Loucy (cell line): Measurements from ENCODE around the gene GRK1.

Experiments
- H2AFZ ChIP-seq: fragments of 200-600 bp; sonication (generic); 2 replicates; pipeline ENCODE4 v1.6.0; 2016; ENCODE audit warnings: antibody characterized with exemption, mild to moderate bottlenecking, low read length, moderate library complexity
- H3F3A ChIP-seq: fragments of 200-600 bp; 2 replicates; pipeline ENCODE4 v1.6.0; 2016; ENCODE audit warnings: antibody characterized with exemption, low read depth, mild to moderate bottlenecking
- H3K27me3 ChIP-seq: fragments of 200-600 bp; sonication (generic); 2 replicates; pipeline ENCODE4 v1.6.1; 2014; ENCODE audit warnings: low read length, mild to moderate bottlenecking; ENCODE audit not compliant: insufficient read depth, poor library complexity, severe bottlenecking
- H3K36me3 ChIP-seq: fragments of 200-600 bp; sonication (generic); 2 replicates; pipeline ENCODE4 v1.6.1; 2016; ENCODE audit warnings: low read length; ENCODE audit not compliant: insufficient read depth
- H3K4me1 ChIP-seq: fragments of 200-600 bp; sonication (generic); 2 replicates; pipeline ENCODE4 v1.5.1; 2014; ENCODE audit warnings: low read length, mild to moderate bottlenecking; ENCODE audit not compliant: insufficient read depth, poor library complexity, severe bottlenecking
- H3K4me2 ChIP-seq: fragments of 200-600 bp; sonication (generic); 2 replicates; pipeline ENCODE4 v1.6.0; 2014; ENCODE audit warnings: antibody characterized with exemption, low read length, low read depth, mild to moderate bottlenecking; ENCODE audit not compliant: poor library complexity, severe bottlenecking
- H3K4me3 ChIP-seq: fragments of 200-600 bp; sonication (generic); 2 replicates; pipeline ENCODE4 v1.5.1; 2014; ENCODE audit warnings: low read length, mild to moderate bottlenecking, mixed read lengths; ENCODE audit not compliant: poor library complexity, severe bottlenecking
- H3K79me2 ChIP-seq: fragments of 200-600 bp; sonication (generic); 2 replicates; pipeline ENCODE4 v1.6.1; 2014; ENCODE audit warnings: low read length; ENCODE audit not compliant: insufficient read depth
- H3K9ac ChIP-seq: fragments of 200-600 bp; sonication (generic); 2 replicates; pipeline ENCODE4 v1.6.0; 2014; ENCODE audit warnings: mild to moderate bottlenecking, low read depth, low read length, moderate library complexity; ENCODE audit not compliant: poor library complexity, severe bottlenecking
- H3K9me2 ChIP-seq: fragments of 200-600 bp; sonication (generic); replicated peaks from 2 replicates; pipeline ENCODE4 v1.6.1; 2016; ENCODE audit warnings: low read depth, low read length, mixed read lengths
- H3K9me3 ChIP-seq: fragments of 200-600 bp; sonication (generic); 2 replicates; pipeline ENCODE4 v1.6.1; 2014; ENCODE audit warnings: mild to moderate bottlenecking, antibody characterized with exemption, low read length, low read depth; ENCODE audit not compliant: insufficient read depth
- H4K20me1 ChIP-seq: fragments of 200-600 bp; sonication (generic); 2 replicates; pipeline ENCODE4 v1.6.0; 2014; ENCODE audit warnings: antibody characterized with exemption, low read length, mild to moderate bottlenecking; ENCODE audit not compliant: insufficient read depth, poor library complexity, severe bottlenecking
- CTCF ChIP-seq: fragments of 200-600 bp; sonication (generic); conservative IDR thresholded peaks from 2 replicates; pipeline ENCODE4 v1.5.1; 2014; ENCODE audit warnings: mild to moderate bottlenecking, antibody characterized with exemption, low read length
- EZH2phosphoT487 ChIP-seq: fragments of 200-600 bp; IDR thresholded peaks from 2 replicates; pipeline ENCODE4 v1.6.1; 2018; ENCODE audit warnings: antibody characterized with exemption, mild to moderate bottlenecking, moderate library complexity, borderline replicate concordance

GRK1 gene

GRCh38 chr13:113625965-113626721 is 40.9 kb upstream of the GRK1 start:
- Histone ChIP-seq H3K9me2 (no peaks in the 10 kb centered on the region), H3K9me3 (no peaks in the 10 kb centered on the region), H3K9ac (no peak overlapping the region), H3K4me2 (no peak overlapping the region), H3K79me2 (no peaks in the 10 kb centered on the region), H2AFZ (no peak overlapping the region), H3F3A (no peaks in the 10 kb centered on the region; the same call in 1 of the 2 replicates), H3K36me3 (no peaks in the 10 kb centered on the region), H3K4me1 (no peaks in the 10 kb centered on the region), H4K20me1 (no peaks in the 10 kb centered on the region), H3K27me3 (no peaks in the 10 kb centered on the region), H3K4me3 (no peak overlapping the region)
- TF ChIP-seq CTCF (no peak), EZH2phosphoT487 (no peak)

DNA sequence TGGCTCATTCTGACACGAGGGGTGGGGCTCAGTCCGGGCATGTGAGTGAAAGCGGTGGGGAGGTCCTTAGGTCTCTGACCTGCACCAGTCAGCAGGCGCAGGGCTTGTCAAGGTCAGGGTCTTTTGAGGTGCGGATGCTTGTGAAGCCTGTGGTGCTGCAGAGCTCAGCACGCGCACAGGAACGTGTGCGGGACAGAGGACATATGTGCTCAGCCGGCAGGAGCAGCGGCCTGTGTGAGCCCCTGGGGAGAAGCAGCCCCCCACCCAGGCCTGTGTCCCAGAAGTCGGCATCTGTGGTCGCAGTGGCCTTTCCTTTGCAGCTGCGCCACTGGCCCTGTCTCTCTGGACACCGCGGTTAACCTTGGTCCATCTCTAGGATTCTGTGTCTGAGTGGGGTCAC is 39.9 kb upstream of the GRK1 start:
- H3K4me3 ChIP-seq: no peak overlapping the region
- no peaks in the 10 kb centered on the region for H3K27me3 ChIP-seq
- no peak overlapping the region for H2AFZ ChIP-seq
- H3K4me1 ChIP-seq: no peaks in the 10 kb centered on the region
- H3K9me2 ChIP-seq: no peaks in the 10 kb centered on the region
- no peaks in the 10 kb centered on the region for H4K20me1 ChIP-seq
- no peaks in the 10 kb centered on the region for H3K9me3 ChIP-seq
- H3K36me3 ChIP-seq: no peaks in the 10 kb centered on the region
- no peaks in the 10 kb centered on the region; the same call in 1 of the 2 replicates for H3F3A ChIP-seq
- H3K79me2 ChIP-seq: no peaks in the 10 kb centered on the region
- no peak overlapping the region for H3K4me2 ChIP-seq
- no peak for TF ChIP-seq CTCF
- no peak for TF ChIP-seq EZH2phosphoT487
- H3K9ac ChIP-seq: no peak overlapping the region

DNA sequence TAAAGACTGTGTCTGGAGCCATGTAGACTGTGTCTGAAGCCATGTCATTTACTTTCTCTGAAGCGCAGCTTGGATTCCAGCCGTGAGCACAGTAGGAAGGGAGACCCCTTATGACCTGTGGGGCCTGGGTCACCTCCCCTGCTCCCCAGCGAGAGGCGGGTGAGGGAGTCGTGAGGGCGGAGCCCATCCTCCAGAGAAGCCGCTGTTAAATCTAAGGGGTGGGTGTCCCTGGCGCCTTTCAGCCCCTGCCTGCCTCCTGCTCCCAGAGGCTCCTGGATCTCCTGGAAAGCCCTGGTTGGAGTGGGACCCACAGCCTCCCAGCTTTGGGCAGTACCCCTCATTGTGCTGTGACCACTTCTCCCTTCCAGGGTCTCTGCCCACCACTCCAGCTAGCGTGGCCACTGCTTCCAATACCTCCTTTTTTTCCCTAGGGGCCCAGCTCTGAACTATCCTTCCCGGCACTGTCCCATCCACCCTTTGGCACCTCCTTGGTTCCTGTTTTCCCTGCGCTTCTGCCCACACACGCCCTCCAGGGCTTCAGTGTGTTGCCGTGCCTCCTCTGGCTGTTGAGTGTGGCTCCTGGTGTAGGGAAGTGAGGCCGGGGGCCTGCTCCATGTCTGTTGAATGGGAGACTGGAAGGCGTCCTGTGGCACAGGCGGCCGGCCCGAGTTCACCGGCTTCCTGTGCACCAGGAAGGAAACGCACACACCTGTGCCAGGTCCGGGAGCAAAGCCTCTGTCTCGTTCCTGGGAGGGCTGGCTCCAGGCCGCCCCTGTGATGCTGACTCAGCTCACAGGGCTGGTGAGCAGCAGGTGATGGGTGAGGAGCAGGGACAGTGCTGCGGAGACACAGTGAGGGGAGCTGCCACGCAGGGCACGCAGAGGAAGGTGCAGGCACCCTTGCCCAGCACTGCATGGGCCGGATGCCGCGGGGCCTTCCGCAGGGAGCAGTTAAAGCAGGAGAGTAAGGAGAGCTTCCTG is 38.4 kb upstream of the GRK1 start:
- no peaks in the 10 kb centered on the region; the same call in 1 of the 2 replicates for H3F3A ChIP-seq

More for the DNA sequence above, 38.4 kb upstream of the GRK1 start:
- no peaks in the 10 kb centered on the region for H3K36me3 ChIP-seq
- no peaks in the 10 kb centered on the region for H3K9me2 ChIP-seq
- H2AFZ ChIP-seq: no peak overlapping the region
- H3K4me1 ChIP-seq: no peaks in the 10 kb centered on the region
- H3K79me2 ChIP-seq: no peaks in the 10 kb centered on the region
- no peak for TF ChIP-seq EZH2phosphoT487
- TF ChIP-seq CTCF: no peak
- no peaks in the 10 kb centered on the region for H3K27me3 ChIP-seq
- H3K4me3 ChIP-seq: no peak overlapping the region
- no peaks in the 10 kb centered on the region for H4K20me1 ChIP-seq
- H3K4me2 ChIP-seq: no peak overlapping the region
- H3K9me3 ChIP-seq: no peaks in the 10 kb centered on the region
- H3K9ac ChIP-seq: no peak overlapping the region
